Anterior cingulate cortex (tissue), 58 donors: Measurements from ENCODE around the gene PDHX.

ENCODE experiments used
- DNase-seq, 58 donors: peaks; one replicate each; lab custom pipeline; 2025; lab: John Stamatoyannopoulos, UW

PDHX gene

GRCh38 chr11:34986883-34987520, 70.6 kb downstream of the PDHX start:
- no peak for DNase-seq

DNA sequence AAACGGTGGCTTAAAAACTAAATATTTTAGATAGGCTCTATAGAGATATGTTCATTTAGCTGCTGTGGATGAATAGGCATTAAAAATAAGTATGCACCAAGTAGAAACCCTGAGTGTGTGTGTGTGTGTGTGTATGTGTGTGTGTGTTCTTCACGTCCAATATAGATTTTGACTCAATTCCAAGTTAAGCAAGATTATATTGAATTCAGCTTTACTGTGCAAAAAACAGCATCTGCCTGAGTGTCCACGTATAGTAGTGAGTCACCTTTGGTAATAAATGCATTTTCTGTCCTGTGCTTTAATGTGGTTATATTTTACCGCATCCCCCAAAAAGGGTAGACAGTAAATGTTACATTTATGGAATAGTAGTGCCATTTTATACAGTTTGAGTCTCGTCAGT, 71.2 kb downstream of the PDHX start:
- no peak for DNase-seq

- no peak for DNase-seq
Measured at GRCh38 chr11:34988294-34989255, 72.2 kb downstream of the PDHX start.

- DNase-seq = no peak
Measured at GRCh38 chr11:34990916-34991315, 74.5 kb downstream of the PDHX start.

DNA sequence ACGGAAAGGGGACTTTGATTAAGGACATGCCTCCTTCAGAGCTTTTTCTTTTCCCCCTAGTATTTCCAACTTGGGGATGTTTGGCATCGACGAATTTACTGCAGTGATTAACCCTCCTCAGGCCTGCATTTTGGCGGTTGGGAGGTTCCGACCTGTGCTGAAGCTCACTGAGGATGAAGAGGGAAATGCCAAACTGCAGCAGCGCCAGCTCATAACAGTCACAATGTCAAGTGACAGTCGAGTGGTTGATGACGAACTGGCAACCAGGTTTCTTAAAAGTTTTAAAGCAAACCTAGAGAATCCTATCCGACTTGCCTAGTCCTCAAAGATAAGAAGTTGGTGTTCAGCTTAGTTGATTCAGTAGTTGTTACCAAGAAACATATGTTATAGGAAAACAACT, 78.4 kb downstream of the PDHX start:
- DNase-seq = no peak

GRCh38 chr11:34996958-34997357, 80.5 kb downstream of the PDHX start:
- DNase-seq = no peak

- no peak for DNase-seq
Measured at GRCh38 chr11:34997952-34998528, 81.6 kb downstream of the PDHX start.

- DNase-seq = no peak
Measured at GRCh38 chr11:34999453-34999852, 83.0 kb downstream of the PDHX start.

DNA sequence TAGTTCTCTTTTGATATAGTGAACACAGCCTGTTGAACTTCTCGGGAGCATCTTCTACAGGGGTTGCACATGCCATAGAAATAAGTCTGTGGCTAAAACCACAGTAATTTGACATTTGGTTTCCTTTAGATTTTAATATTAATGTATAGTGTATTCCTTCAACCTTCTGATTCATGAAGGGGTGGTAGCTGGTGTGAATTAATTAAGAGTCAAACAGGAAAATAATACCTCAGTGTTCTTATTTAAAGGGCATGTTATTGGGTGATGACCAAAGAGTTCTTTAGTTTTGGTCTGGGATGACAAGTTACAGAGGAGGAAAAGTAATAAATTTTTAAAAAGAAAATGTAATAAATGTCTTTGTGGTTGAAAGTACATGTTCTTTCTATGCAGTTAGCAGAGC, 86.8 kb downstream of the PDHX start:
- DNase-seq = no peak

- DNase-seq = no peak
Measured at GRCh38 chr11:35003658-35004057, 87.2 kb downstream of the PDHX start.

- DNase-seq = no peak
Measured at GRCh38 chr11:35005141-35005780, 88.8 kb downstream of the PDHX start.

GRCh38 chr11:35006389-35007128, 90.1 kb downstream of the PDHX start:
- no peak for DNase-seq

DNA sequence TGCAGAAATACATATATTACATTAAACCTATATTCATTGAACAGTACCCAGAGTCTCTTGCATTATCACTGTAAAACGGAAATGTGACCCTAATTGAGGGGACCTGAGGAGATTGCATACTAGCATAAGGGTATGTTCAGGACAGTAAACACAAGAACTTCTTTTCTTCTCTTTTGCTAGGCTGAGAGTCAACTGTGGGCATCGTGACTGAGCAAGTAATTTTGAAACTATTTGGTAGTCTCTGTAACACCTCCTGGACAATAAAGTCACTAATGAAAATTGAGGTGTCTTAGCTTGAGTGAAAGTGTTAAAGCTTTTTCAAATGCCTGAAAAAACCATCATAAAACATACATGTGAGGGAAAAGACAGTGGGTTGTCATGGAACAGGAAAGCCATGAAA, 90.9 kb downstream of the PDHX start:
- no peak for DNase-seq

GRCh38 chr11:35009191-35009943, 92.9 kb downstream of the PDHX start:
- DNase-seq = no peak

GRCh38 chr11:35009944-35010342, 93.5 kb downstream of the PDHX start:
- no peak for DNase-seq

DNA sequence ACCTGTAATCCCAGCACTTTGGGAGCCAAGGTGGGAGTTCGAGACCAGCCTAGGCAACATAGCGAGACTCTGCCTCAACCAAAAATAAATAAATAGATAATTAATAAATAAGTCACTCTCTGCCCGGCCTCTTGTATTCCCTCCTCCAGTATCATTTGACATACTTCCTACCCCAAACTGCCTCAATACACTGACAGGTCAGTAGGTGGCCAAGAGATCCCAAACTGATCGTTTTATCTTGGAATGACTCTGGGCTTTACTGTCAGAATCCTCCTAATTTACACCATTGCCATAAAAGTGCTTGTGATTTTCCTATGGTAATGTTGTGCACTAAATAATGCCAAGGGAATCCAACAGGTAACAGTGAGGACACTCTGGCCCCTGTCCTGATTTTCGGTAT, 94.2 kb downstream of the PDHX start:
- DNase-seq = no peak

DNA sequence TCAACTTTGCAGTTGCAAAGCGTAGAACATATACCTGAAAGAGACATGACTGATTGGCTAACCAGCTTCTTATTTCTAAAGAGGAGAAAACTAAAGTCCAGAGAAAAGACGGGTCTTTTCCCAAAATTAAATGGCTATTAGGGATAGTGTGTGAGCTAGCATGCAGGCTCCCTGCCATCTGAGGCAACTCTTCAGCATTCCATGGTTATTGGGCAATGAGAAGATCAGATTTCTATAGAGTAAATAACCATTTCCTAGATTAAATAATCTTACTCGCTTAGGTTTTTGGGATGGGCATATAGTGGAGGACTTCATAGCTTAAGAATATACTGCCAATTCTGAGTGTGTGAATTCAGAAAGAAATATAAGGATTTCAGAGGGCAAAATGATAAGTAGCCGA, 95.0 kb downstream of the PDHX start:
- no peak for DNase-seq

- DNase-seq = no peak
Measured at GRCh38 chr11:35011944-35012343, 95.5 kb downstream of the PDHX start.

DNA sequence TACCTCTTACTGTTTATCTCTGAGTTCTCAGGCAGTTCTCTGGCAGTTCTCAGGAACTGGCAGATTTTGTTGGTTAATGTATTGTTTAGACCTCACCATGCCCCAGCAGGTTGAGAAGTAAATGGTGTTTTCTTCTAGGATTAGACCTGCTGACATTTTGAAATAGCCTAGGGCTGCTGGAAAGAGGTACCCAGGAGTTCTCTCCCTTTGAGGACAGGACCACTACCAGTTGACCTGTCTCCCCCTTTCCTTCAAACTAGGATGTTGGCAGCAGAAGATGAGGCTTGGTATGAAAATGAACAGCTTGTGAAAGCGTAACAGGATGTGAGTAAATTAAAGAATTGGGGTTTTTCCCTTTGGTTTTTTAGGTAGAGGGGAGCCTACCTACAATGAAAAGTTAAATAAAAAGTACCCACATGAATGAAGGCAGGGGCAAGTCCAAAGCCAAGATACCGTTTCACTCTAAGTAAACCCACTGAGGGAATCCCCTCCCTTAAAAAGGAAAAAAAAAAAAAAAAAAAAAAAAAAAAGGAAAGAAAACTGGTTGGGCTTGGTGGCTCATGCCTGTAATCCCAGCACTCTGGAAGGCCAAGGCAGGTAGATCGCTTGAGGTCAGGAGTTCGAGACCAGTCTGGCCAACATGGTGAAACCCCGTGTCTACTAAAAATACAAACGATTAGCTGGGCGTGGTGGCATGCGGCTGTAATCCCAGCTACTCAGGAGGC, 96.2 kb downstream of the PDHX start:
- DNase-seq = no peak
